GM12864 (cell line): Measurements from ENCODE around the gene MPIG6B.

ENCODE experiments used
- DNase-seq: peaks from one replicate; pipeline ENCODE4 v3.0.0-alpha.2; 2011; ENCODE audit warnings: low read depth
- H3K4me3 ChIP-seq: 2 replicates; pipeline ENCODE4 v1.5.1; 2011; ENCODE audit warnings: mild to moderate bottlenecking, low read depth, low read length, control low read depth
- TF ChIP-seq, protein P1 (sequence below): IDR thresholded peaks from 2 replicates; pipeline ENCODE4 v1.5.1; 2011; ENCODE audit warnings: low read depth, mild to moderate bottlenecking, moderate library complexity, low read length, control low read depth, inconsistent platforms; ENCODE audit errors: missing control alignments

Gene MPIG6B, protein sequence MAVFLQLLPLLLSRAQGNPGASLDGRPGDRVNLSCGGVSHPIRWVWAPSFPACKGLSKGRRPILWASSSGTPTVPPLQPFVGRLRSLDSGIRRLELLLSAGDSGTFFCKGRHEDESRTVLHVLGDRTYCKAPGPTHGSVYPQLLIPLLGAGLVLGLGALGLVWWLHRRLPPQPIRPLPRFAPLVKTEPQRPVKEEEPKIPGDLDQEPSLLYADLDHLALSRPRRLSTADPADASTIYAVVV

DNA sequence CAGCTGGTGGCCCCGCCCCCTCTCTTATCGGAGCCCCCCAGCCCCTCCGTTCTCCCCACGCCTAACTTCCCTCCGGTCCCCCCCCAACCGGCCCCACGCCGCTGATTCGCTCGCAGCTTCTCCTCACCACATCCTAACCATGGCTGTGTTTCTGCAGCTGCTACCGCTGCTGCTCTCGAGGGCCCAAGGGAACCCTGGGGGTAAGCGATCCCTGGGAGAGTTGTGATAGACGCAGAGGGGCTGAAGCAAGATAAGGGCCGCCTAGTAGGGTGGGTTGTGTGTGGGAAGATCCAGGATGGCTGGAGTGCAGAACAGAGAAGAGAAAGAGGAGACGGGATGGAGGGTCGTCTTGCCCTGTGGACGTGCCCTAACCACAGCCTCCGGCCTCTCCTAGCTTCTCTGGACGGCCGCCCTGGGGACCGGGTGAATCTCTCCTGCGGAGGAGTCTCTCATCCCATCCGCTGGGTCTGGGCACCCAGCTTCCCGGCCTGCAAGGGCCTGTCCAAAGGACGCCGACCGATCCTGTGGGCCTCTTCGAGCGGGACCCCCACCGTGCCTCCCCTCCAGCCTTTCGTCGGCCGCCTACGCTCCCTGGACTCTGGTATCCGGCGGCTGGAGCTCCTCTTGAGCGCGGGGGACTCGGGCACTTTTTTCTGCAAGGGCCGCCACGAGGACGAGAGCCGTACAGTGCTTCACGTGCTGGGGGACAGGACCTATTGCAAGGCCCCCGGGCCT, at the start of gene MPIG6B:
MPIG6B (plus strand) TSS at position 129 of the 735 bp plus-strand sequence; CDS start at position 140, 11 bp downstream.
- H3K4me3 ChIP-seq, result no peak within 1 kb of the TSS
- no peak for DNase-seq

GRCh38 chr6:31676322-31676903, 46.8 kb upstream of the MPIG6B start:
- no peak for DNase-seq
- no peak overlapping the region for H3K4me3 ChIP-seq
- TF ChIP-seq, protein P1, sequence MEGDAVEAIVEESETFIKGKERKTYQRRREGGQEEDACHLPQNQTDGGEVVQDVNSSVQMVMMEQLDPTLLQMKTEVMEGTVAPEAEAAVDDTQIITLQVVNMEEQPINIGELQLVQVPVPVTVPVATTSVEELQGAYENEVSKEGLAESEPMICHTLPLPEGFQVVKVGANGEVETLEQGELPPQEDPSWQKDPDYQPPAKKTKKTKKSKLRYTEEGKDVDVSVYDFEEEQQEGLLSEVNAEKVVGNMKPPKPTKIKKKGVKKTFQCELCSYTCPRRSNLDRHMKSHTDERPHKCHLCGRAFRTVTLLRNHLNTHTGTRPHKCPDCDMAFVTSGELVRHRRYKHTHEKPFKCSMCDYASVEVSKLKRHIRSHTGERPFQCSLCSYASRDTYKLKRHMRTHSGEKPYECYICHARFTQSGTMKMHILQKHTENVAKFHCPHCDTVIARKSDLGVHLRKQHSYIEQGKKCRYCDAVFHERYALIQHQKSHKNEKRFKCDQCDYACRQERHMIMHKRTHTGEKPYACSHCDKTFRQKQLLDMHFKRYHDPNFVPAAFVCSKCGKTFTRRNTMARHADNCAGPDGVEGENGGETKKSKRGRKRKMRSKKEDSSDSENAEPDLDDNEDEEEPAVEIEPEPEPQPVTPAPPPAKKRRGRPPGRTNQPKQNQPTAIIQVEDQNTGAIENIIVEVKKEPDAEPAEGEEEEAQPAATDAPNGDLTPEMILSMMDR, result no peak

More for the DNA sequence above, at the start of gene MPIG6B:
- TF ChIP-seq, protein P1, result no peak

DNA sequence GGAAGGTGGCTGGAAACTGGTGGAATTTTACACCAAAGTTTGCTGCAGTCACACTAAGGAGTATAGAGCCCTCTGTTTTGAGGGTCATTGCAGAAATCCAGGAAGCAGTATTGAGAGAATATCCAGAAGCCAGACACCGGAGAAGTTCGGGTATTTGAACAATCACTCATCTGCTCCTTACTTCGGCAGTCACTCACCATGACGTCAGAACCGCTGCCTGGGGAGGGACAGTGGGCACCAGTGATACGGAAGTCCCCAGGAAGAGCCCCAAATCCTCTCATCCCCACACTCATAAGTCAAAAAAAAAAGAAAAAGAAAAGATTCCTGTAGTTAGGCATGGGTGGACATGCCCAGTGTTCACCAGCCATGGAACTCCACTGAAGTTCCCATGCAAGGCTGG, 46.3 kb upstream of the MPIG6B start:
- H3K4me3 ChIP-seq, result no peak overlapping the region
- no peak for DNase-seq
- TF ChIP-seq, protein P1, result no peak

DNA sequence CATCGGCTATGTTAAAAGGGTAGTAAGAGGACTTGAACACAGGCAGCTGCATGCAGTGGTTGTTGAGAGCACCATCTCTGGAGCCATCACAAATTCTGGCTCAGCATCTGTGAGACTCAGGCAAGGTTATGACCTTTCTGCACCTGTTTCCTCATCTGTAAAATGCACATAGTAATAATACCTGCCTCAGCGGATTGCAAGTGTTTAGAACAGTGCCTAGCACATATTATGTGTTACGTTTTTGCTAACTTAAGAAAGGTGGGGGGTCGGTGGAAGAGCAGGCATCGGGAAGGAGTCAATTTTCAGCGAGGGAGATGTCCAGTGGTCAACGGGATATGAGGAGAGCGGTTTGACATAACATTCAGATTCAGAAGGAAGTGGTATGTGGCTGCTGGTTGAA, 45.2 kb upstream of the MPIG6B start:
- no peak overlapping the region for H3K4me3 ChIP-seq
- TF ChIP-seq, protein P1, result no peak
- no peak for DNase-seq

DNA sequence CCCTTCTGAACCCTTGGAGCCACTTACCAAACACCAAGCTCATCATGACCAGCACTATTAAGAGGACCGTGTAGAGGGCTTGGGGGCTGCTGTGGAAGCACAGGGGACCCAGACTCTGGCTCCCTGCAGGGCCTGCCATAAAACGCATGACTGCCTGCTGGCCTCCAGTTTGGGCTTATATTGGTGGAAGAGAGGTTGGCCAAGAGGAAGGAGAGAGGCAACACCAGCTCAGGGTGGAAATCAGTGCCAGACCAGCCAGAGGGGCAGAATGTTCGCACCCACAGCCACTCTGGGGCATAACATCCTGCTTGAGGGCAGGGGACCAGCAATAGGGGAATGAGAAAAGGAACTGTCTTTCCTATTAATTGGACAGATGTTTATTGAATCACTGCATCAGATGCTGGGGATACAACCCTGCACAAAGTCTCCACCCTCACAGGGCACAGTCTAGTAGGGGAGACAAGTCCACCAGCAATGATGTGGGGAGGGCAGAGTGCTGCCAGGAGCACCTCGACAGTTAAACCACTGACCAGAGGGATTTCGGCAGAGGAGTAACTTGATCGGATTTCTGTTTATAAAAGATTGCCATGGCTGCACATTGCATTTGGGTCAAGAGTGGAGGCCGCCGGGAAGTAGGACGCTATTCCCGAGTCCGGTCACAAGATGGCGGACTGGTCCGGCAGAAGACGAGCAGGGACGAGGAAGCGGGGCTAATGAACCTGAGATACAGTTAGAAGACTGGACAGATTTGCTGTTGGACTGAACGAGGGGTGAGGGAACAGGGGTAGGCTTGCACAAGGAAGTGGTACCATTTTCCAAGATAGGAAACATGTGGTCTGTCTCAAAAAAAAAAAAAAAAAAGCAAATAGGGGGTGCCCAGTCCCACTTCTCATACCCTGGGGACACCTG, 42.7 kb upstream of the MPIG6B start, which contains the start of gene LY6G5C:
LY6G5C (minus strand) TSS at position 842 of the 909 bp plus-strand sequence; CDS start at position 148, 694 bp downstream.
- peak within 1 kb of the TSS; percentile 44 for H3K4me3 ChIP-seq
- peak; percentile 61 for DNase-seq
- TF ChIP-seq, protein P1, result peak; percentile 77

- peak overlapping the region; percentile 44 for H3K4me3 ChIP-seq
- DNase-seq, result no peak
- TF ChIP-seq, protein P1, result peak; percentile 15
Measured at GRCh38 chr6:31681135-31681671, 42.0 kb upstream of the MPIG6B start.
